ENCODE data around the gene GAD1. TPM values are rescaled to one million over a fixed set of nuclear protein-coding genes. Genes with fewer than 3 reads are reported as not detected.
A peak's percentile ranks its signal among the peaks of the same experiment; 100 is the strongest.

GAD1 gene
- total and polyA plus RNA-seq, 2 of the 8 experiments (the other 6 are each of a cell fraction or from before 2014, with no cell fraction given): 0.65 to 1.0 TPM

- H3K79me1 ChIP-seq (ENCODE audit: low read depth, low read length): no peaks in the 10 kb centered on the region
- H2AFZ ChIP-seq (ENCODE audit: low read length): peak overlapping the region; percentile 98
- no peak overlapping the region for H2BK120ac ChIP-seq (replicated peaks; ENCODE audit: low read depth, low read length)
- H3K36me3 ChIP-seq (ENCODE audit: control insufficient read depth in 2 of 4, insufficient read depth in 4 of 4, low read length in 3 of 4): no peaks in the 10 kb centered on the region
- no peaks in the 10 kb centered on the region for H3K9me3 ChIP-seq (ENCODE audit: insufficient read depth in 2 of 2, low read depth in 1 of 2, low read length in 1 of 2)
- H3K56ac ChIP-seq (replicated peaks; ENCODE audit: insufficient read length, low read depth, low read length): no peak overlapping the region
- H3K79me2 ChIP-seq (ENCODE audit: control insufficient read depth in 1 of 2, insufficient read depth in 2 of 2, low read length in 2 of 2): no peaks in the 10 kb centered on the region
- no peak overlapping the region for H3K14ac ChIP-seq (ENCODE audit: insufficient read length)
- H3K23ac ChIP-seq (ENCODE audit: insufficient read length): no peak overlapping the region
- FAIRE-seq: no peak
- H3K27ac ChIP-seq (ENCODE audit: low read depth, low read length): no peak overlapping the region
- H3K4ac ChIP-seq (replicated peaks; ENCODE audit: insufficient read length, low read depth, low read length): no peak overlapping the region
- 74% methylated on average over 10 of the region's 10 CpGs; no CpG with 5 or more reads in 1 of the 2 experiments for WGBS, 2 experiments (ENCODE audit: extremely low coverage in 1 of 2, insufficient coverage in 1 of 2, insufficient read length in 1 of 2, insufficient replicate concordance in 2 of 2, low coverage in 1 of 2, low lambda C conversion rate in 2 of 2, missing lambda C conversion rate in 1 of 2)
- H3K4me1 ChIP-seq (replicated peaks in 1 of 4; ENCODE audit: control insufficient read depth in 3 of 4, insufficient read depth in 4 of 4, low read length in 3 of 4): no peaks in the 10 kb centered on the region
- H2BK5ac ChIP-seq (ENCODE audit: low read depth, low read length): no peak overlapping the region
- peaks cover 0 to 2% (median 0%) of the 10 kb centered on the region in 4 experiments; a peak in 1 of 7 replicates for H3K27me3 ChIP-seq (replicated peaks in 1 of 4; ENCODE audit: control insufficient read depth in 3 of 4, extremely low read depth in 1 of 4, insufficient read depth in 3 of 4, low read length in 3 of 4)
- H4K20me1 ChIP-seq (replicated peaks in 1 of 2; ENCODE audit: control insufficient read depth in 1 of 2, insufficient read depth in 2 of 2, low read length in 2 of 2): no peaks in the 10 kb centered on the region
- H2AK5ac ChIP-seq (ENCODE audit: low read depth, low read length): no peak overlapping the region
- no peak overlapping the region for H2BK20ac ChIP-seq (ENCODE audit: low read length)
- no peak overlapping the region for H3K4me3 ChIP-seq (ENCODE audit: extremely low read depth in 1 of 4, insufficient read depth in 2 of 4, low read depth in 3 of 4, low read length in 4 of 4)
- no peak overlapping the region for H3K4me2 ChIP-seq (ENCODE audit: insufficient read depth in 1 of 2, low read depth in 2 of 2, low read length in 2 of 2)
- ChIA-PET POLR2A (ENCODE audit: partially characterized antibody) (interaction anchor here (0.9 to 1.4 kb wide), 2 partner anchors 22 to 26 kb away, joined by 4 to 5 read pairs; no protein-coding TSS in a partner anchor), CTCF (ENCODE audit: partially characterized antibody) (interaction anchor here (0.6 to 9.4 kb wide), 32 partner anchors 12 to 1118 kb away, joined by 3 to 94 read pairs (median 4); no protein-coding TSS in a partner anchor)
- no peak overlapping the region for H4K91ac ChIP-seq (replicated peaks; ENCODE audit: insufficient read length, low read length)
- no peaks in the 10 kb centered on the region for H3K23me2 ChIP-seq (ENCODE audit: low read depth, low read length)
- no peak overlapping the region for H4K5ac ChIP-seq (ENCODE audit: insufficient read length, low read depth, low read length)
- no peak overlapping the region for H3K18ac ChIP-seq (ENCODE audit: extremely low read depth, low read length)
- peak in 1 of 2 experiments; percentile 80 for DNase-seq (ENCODE audit: low read depth in 1 of 2, low spot score in 2 of 2)
- no peak overlapping the region for H2BK15ac ChIP-seq (ENCODE audit: low read length)
- no peak overlapping the region for H3K9ac ChIP-seq (replicated peaks in 1 of 4; ENCODE audit: extremely low read depth in 1 of 4, low read depth in 3 of 4, low read length in 3 of 4)
- H4K8ac ChIP-seq (ENCODE audit: extremely low read depth, insufficient read depth, low read length): peak overlapping the region; percentile 43; the same call in 1 of the 2 replicates
- no peak overlapping the region for H2BK12ac ChIP-seq (ENCODE audit: low read depth, low read length)
- TF ChIP-seq FOSL1 (IDR thresholded peaks at IDR 0.05; ENCODE audit: insufficient read depth, low read depth, low read length): no peak
Measured at GRCh38 chr2:170845343-170845742, 28.7 kb downstream of the GAD1 start.
